ENCODE measurements around the gene WSB2. TPM values are rescaled to one million over a fixed set of nuclear protein-coding genes. Genes with fewer than 3 reads are reported as not detected.
"Not testable (repeated sequence)": the region's sequence is repeated elsewhere in the genome, so short reads cannot be mapped to it uniquely, and the experiment has no call there.

Gene WSB2
- total RNA-seq, 1 donor from 2014 or later = 46.0 TPM

GRCh38 chr12:118022728-118023109 lies 38.3 kb downstream of the WSB2 start:
- Mint-ChIP-seq H3K27ac (no peak overlapping the region), H3K4me3 (no peak overlapping the region), H3K27me3 (no peaks in the 10 kb centered on the region), H3K4me1 (ENCODE audit: unreplicated experiment) (peaks cover 4% of the 10 kb centered on the region), H3K9me3 (no peaks in the 10 kb centered on the region), H3K36me3 (peaks cover 13% of the 10 kb centered on the region)
- DNase-seq (ENCODE audit: extremely low spot score, unreplicated experiment) = no peak
- TF ChIP-seq, protein P1, sequence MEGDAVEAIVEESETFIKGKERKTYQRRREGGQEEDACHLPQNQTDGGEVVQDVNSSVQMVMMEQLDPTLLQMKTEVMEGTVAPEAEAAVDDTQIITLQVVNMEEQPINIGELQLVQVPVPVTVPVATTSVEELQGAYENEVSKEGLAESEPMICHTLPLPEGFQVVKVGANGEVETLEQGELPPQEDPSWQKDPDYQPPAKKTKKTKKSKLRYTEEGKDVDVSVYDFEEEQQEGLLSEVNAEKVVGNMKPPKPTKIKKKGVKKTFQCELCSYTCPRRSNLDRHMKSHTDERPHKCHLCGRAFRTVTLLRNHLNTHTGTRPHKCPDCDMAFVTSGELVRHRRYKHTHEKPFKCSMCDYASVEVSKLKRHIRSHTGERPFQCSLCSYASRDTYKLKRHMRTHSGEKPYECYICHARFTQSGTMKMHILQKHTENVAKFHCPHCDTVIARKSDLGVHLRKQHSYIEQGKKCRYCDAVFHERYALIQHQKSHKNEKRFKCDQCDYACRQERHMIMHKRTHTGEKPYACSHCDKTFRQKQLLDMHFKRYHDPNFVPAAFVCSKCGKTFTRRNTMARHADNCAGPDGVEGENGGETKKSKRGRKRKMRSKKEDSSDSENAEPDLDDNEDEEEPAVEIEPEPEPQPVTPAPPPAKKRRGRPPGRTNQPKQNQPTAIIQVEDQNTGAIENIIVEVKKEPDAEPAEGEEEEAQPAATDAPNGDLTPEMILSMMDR (conservative IDR thresholded peaks at IDR 0.05) = no peak

GRCh38 chr12:118022097-118022727 lies 38.8 kb downstream of the WSB2 start:
- not testable (repeated sequence) for H3K4me3 Mint-ChIP-seq; H3K27ac Mint-ChIP-seq; H3K4me1 Mint-ChIP-seq (ENCODE audit: unreplicated experiment); DNase-seq (ENCODE audit: extremely low spot score, unreplicated experiment); H3K27me3 Mint-ChIP-seq; H3K9me3 Mint-ChIP-seq
- peaks cover 12% of the 10 kb centered on the region for H3K36me3 Mint-ChIP-seq

DNA sequence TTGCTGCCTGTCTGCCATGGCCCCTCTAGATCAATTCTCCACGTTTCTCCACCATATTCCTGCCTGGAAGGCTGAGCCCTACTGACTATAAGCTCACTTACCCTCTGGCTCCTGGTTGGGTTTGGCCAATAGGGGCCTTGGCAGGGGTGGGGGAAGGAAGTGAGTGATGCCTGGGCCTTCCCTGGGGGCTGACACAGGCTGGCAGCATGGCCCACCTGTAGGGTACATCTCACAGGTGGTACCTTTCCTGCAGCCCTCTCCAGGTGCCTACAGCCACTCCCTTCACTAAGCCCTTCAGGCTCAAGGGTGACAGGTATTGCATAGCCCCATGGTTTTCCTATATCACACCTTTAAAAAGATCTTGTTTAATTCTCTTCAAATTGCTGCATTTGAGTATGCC lies 40.9 kb downstream of the WSB2 start:
- Mint-ChIP-seq H3K9me3 (no peaks in the 10 kb centered on the region), H3K36me3 (peaks cover 12% of the 10 kb centered on the region), H3K27ac (no peak overlapping the region), H3K4me1 (ENCODE audit: unreplicated experiment) (peaks cover 15% of the 10 kb centered on the region), H3K27me3 (no peaks in the 10 kb centered on the region), H3K4me3 (no peak overlapping the region)
- TF ChIP-seq, protein P1 (conservative IDR thresholded peaks at IDR 0.05) = no peak
- no peak for DNase-seq (ENCODE audit: extremely low spot score, unreplicated experiment)

DNA sequence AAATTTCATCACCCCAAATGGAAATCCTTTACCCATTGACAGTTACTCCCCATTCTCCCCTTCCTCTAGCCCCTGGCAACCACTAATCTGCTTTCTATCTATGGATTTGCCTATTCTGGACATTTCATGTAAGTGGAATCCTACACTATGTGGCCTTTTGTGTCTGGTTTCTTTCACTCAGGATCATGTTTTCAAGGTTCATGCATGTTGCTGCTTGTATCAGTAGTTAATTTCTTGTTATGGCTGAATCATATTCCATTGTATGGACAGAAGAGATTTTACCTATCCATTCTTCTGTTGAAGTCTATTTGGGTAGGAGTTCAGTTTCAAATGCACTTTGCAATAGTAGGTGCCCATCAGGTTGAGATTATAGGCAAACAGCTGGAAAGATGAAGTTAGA lies 43.1 kb downstream of the WSB2 start:
- Mint-ChIP-seq H3K4me3 (peak overlapping the region; percentile 90), H3K36me3 (peaks cover 12% of the 10 kb centered on the region)

DNA sequence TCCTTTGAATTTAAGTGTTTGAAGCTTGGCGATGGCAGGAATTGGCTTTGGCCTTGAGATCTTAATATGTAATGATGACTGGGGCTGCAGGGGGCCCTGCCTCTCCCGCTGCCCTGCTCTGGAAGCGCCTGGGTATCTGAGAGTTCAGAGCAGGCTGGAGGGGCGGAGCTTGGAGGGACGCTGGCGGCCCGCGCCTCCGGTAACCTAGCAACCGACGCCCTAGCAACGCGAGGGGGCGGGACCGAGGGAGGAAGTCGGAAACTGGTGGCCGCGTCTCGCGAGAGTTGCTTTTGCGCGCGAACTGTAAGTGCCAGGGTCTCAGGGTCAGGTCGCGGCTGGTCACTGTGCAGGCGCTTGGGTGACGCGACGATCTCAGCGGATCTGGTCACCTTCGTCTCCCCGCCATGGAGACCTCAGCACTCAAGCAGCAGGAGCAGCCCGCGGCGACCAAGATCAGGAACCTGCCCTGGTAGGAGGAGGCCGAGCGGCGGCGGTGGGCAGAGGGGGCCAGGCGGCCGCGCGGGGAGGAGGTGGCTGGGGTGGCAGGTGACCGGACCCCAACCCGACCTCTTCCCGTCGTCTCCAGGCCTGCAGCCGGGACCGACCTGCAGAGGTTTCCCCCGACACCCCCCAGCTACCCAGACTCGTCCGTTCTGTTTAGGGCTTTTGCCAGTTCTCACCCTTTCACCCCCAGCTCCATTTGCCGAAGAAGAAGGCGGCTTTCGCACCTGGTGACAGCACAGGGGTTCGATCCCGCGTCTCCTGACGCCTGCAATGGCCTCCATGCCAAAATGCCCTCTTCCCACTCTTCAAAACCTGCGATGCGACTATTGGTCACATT lies 44.3 kb downstream of the WSB2 start, which contains the start of gene RFC5:
Gene RFC5 (plus strand): TSS at position 280 of the 841 bp plus-strand sequence. CDS start 125 bp downstream, at position 405.
- TF ChIP-seq, protein P1 (conservative IDR thresholded peaks at IDR 0.05) = no peak
- peaks cover 5% of the 10 kb centered on the region for H3K36me3 Mint-ChIP-seq
- peaks cover 15% of the 10 kb centered on the region for H3K4me1 Mint-ChIP-seq (ENCODE audit: unreplicated experiment)
- H3K27me3 Mint-ChIP-seq = no peaks in the 10 kb centered on the region
- peak; percentile 98 for DNase-seq (ENCODE audit: extremely low spot score, unreplicated experiment)
- peak within 1 kb of the TSS; percentile 75 for H3K27ac Mint-ChIP-seq
- H3K4me3 Mint-ChIP-seq = peak within 1 kb of the TSS; percentile 90
- no peaks in the 10 kb centered on the region for H3K9me3 Mint-ChIP-seq

More for the DNA sequence above, 43.1 kb downstream of the WSB2 start:
- DNase-seq (ENCODE audit: extremely low spot score, unreplicated experiment) = no peak
- Mint-ChIP-seq H3K27me3 (no peaks in the 10 kb centered on the region), H3K4me1 (ENCODE audit: unreplicated experiment) (peaks cover 15% of the 10 kb centered on the region), H3K27ac (no peak overlapping the region), H3K9me3 (no peaks in the 10 kb centered on the region)
- TF ChIP-seq, protein P1 (conservative IDR thresholded peaks at IDR 0.05) = no peak

- peak overlapping the region; percentile 75 for H3K27ac Mint-ChIP-seq
- H3K4me3 Mint-ChIP-seq = peak overlapping the region; percentile 90
- H3K4me1 Mint-ChIP-seq (ENCODE audit: unreplicated experiment) = peaks cover 15% of the 10 kb centered on the region
- peaks cover 3% of the 10 kb centered on the region for H3K36me3 Mint-ChIP-seq
- H3K9me3 Mint-ChIP-seq = no peaks in the 10 kb centered on the region
- DNase-seq (ENCODE audit: extremely low spot score, unreplicated experiment) = no peak
- TF ChIP-seq, protein P1 (conservative IDR thresholded peaks at IDR 0.05) = no peak
- H3K27me3 Mint-ChIP-seq = no peaks in the 10 kb centered on the region
Observed at GRCh38 chr12:118015944-118016343, 45.0 kb downstream of the WSB2 start.

Data from type B pancreatic cell (in vitro differentiated cells).